Activated B cell treated with CpG ODN at 0.5 μM for 24 hours (primary cell): ENCODE measurements around the gene RFX2. TPM values are rescaled to one million over a fixed set of nuclear protein-coding genes. Genes with fewer than 3 reads are reported as not detected.

Source experiments
- ATAC-seq: fragments of 200-7000 bp; cut with Tn5 transposase; one replicate; pipeline ENCODE4 v1.10.0; 2021; ENCODE audit warnings: low read depth, mild to moderate bottlenecking, moderate library complexity
- CTCF ChIA-PET: fragments of 350-600 bp; sonication (Branson Sonifier 250); formaldehyde crosslinking; loops from one replicate; lab custom pipeline; 2021; ENCODE audit warnings: antibody characterized with exemption; lab: Charles Lee
- POLR2A ChIA-PET: fragments of 350-600 bp; sonication (Branson Sonifier 250); formaldehyde crosslinking; loops from one replicate; lab custom pipeline; 2021; ENCODE audit warnings: antibody characterized with exemption; lab: Charles Lee
- DNase-seq: peaks from one replicate; pipeline ENCODE4 v3.0.0; 2022
- H3K27ac Mint-ChIP-seq: one replicate; pipeline ENCODE4 v1.8.0; 2020; ENCODE audit warnings: mixed read lengths
- H3K27me3 Mint-ChIP-seq: one replicate; pipeline ENCODE4 v1.8.0; 2021; ENCODE audit warnings: mixed read lengths
- H3K36me3 Mint-ChIP-seq: one replicate; pipeline ENCODE4 v1.8.0; 2021; ENCODE audit warnings: low read depth, mixed read lengths
- H3K4me1 Mint-ChIP-seq: one replicate; pipeline ENCODE4 v1.8.0; 2021; ENCODE audit warnings: mixed read lengths
- H3K4me3 Mint-ChIP-seq: one replicate; pipeline ENCODE4 v1.8.0; 2020; ENCODE audit warnings: mild to moderate bottlenecking, mixed read lengths
- H3K9me3 Mint-ChIP-seq: one replicate; pipeline ENCODE4 v1.8.0; 2020; ENCODE audit warnings: mixed read lengths
- CTCF ChIP-seq: fragments of 200-600 bp; IDR thresholded peaks from one replicate; pipeline ENCODE4 v1.8.0; 2022; ENCODE audit warnings: antibody characterized with exemption, mild to moderate bottlenecking
- intact Hi-C: fragments of 100-400 bp; cut with micrococcal nuclease; formaldehyde crosslinking; loops from one replicate; pipeline ENCODE4 v1.15.1; 2024
- total RNA-seq: library from RNA; stranded (reverse); gene quantifications from 2 replicates; pipeline ENCODE4 v1.2.3, GENCODE V29; 2022

Gene RFX2
- total RNA-seq, 1 donor from 2014 or later: 7.0 TPM

GRCh38 chr19:5971714-5972354 lies 138.5 kb downstream of the RFX2 start:
- H3K36me3 Mint-ChIP-seq: peaks cover 42% of the 10 kb centered on the region
- ChIA-PET CTCF (no interaction called here), POLR2A (no interaction called here)
- no peak overlapping the region for H3K27ac Mint-ChIP-seq
- DNase-seq: no peak
- TF ChIP-seq CTCF: no peak
- H3K4me3 Mint-ChIP-seq: no peak overlapping the region
- intact Hi-C loops: no loop called here
- no peak for ATAC-seq
- peaks cover 81% of the 10 kb centered on the region for H3K4me1 Mint-ChIP-seq
- no peaks in the 10 kb centered on the region for H3K9me3 Mint-ChIP-seq
- no peaks in the 10 kb centered on the region for H3K27me3 Mint-ChIP-seq

GRCh38 chr19:5969476-5969875 lies 140.8 kb downstream of the RFX2 start:
- peaks cover 74% of the 10 kb centered on the region for H3K4me1 Mint-ChIP-seq
- intact Hi-C loops: no loop called here
- no peak overlapping the region for H3K27ac Mint-ChIP-seq
- DNase-seq: no peak
- H3K4me3 Mint-ChIP-seq: no peak overlapping the region
- POLR2A ChIA-PET: no interaction called here
- no peak for ATAC-seq
- CTCF ChIA-PET: interaction anchor here (0.8 to 3.5 kb wide), 4 partner anchors 11 to 53 kb away, joined by 3 to 24 read pairs (median 7); no protein-coding TSS in a partner anchor
- TF ChIP-seq CTCF: no peak
- H3K9me3 Mint-ChIP-seq: no peaks in the 10 kb centered on the region
- peaks cover 46% of the 10 kb centered on the region for H3K36me3 Mint-ChIP-seq
- no peaks in the 10 kb centered on the region for H3K27me3 Mint-ChIP-seq

GRCh38 chr19:5968431-5969373 lies 141.6 kb downstream of the RFX2 start:
- no peak for TF ChIP-seq CTCF
- H3K27ac Mint-ChIP-seq: peak overlapping the region; percentile 73
- ATAC-seq (no peak), DNase-seq (no peak)
- ChIA-PET CTCF (interaction anchor here (0.7 to 3.5 kb wide), 15 partner anchors 11 to 278 kb away, joined by 3 to 24 read pairs (median 5); partner anchors contain the start of genes NDUFA11 and RANBP3), POLR2A (interaction anchor here (1.6 kb wide), 1 partner anchor 9 kb away, joined by 7 read pairs; the partner anchor contains the start of gene RANBP3)
- intact Hi-C loops: loop anchor here (1.0 kb wide), 2 partner anchors 19 to 54 kb away; no protein-coding TSS in a partner anchor
- H3K36me3 Mint-ChIP-seq: peaks cover 45% of the 10 kb centered on the region
- no peaks in the 10 kb centered on the region for H3K9me3 Mint-ChIP-seq
- no peak overlapping the region for H3K4me3 Mint-ChIP-seq
- peaks cover 77% of the 10 kb centered on the region for H3K4me1 Mint-ChIP-seq
- H3K27me3 Mint-ChIP-seq: no peaks in the 10 kb centered on the region

GRCh38 chr19:5967994-5968430 lies 142.3 kb downstream of the RFX2 start:
- no peak for DNase-seq
- peak overlapping the region; percentile 50 for H3K4me3 Mint-ChIP-seq
- no peaks in the 10 kb centered on the region for H3K9me3 Mint-ChIP-seq
- ChIA-PET POLR2A (interaction anchor here (1.6 kb wide), 1 partner anchor 10 kb away, joined by 7 read pairs; the partner anchor contains the start of gene RANBP3), CTCF (interaction anchor here (0.5 to 3.5 kb wide), 18 partner anchors 11 to 277 kb away, joined by 3 to 24 read pairs (median 4); partner anchors contain the start of genes NDUFA11 and RANBP3)
- peak; percentile 72 for ATAC-seq
- H3K27ac Mint-ChIP-seq: peak overlapping the region; percentile 73
- H3K36me3 Mint-ChIP-seq: peaks cover 42% of the 10 kb centered on the region
- peaks cover 78% of the 10 kb centered on the region for H3K4me1 Mint-ChIP-seq
- TF ChIP-seq CTCF: peak; percentile 28
- intact Hi-C loops: loop anchor here (1.0 kb wide), 2 partner anchors 19 to 54 kb away; no protein-coding TSS in a partner anchor
- H3K27me3 Mint-ChIP-seq: no peaks in the 10 kb centered on the region
